Hematopoietic multipotent progenitor cell treated with erythropoietin and hydrocortisone succinate and interleukin-3 and kit ligand, for 8 days (in vitro differentiated cells): ENCODE data around the gene CRYZL1.
A peak's percentile ranks its signal among the peaks of the same experiment; 100 is the strongest.
"Not testable (repeated sequence)": the region's sequence is repeated elsewhere in the genome, so short reads cannot be mapped to it uniquely, and the experiment has no call there.

Experiments
- DNase-seq: peaks from one replicate; pipeline ENCODE4 v3.0.0-alpha.2; 2015

Gene CRYZL1

GRCh38 chr21:33641352-33642026 lies at the start of gene CRYZL1:
Gene CRYZL1, minus strand, starts transcription at chr21:33641741. Its CDS starts 10,190 bp downstream, at chr21:33631551.
- DNase-seq = peak; percentile 100

DNA sequence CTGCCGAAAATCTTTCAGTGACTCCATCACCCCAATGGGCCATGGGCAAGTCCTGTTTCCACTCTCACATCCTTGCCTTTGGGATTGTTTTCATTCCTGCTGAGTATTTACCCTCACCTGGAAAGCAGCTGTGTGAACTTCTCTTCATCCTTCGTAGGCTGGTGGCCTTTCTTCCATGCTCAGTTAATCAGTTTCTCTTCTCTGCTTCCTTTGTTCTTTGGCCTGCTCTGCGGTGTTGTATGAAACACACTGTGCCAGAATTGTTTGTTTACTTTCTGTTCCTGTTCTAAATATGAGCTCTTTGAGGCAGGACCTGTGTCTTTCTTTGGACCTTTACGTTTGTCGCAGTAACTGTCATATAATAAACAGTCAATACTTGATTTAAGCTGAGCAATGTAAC lies 49.3 kb upstream of the CRYZL1 start:
- DNase-seq = no peak

- no peak for DNase-seq
Measured at GRCh38 chr21:33688353-33688752, 46.8 kb upstream of the CRYZL1 start.

GRCh38 chr21:33687634-33688033 lies 46.1 kb upstream of the CRYZL1 start:
- DNase-seq = no peak

- no peak for DNase-seq
Measured at GRCh38 chr21:33686386-33686785, 44.8 kb upstream of the CRYZL1 start.

DNA sequence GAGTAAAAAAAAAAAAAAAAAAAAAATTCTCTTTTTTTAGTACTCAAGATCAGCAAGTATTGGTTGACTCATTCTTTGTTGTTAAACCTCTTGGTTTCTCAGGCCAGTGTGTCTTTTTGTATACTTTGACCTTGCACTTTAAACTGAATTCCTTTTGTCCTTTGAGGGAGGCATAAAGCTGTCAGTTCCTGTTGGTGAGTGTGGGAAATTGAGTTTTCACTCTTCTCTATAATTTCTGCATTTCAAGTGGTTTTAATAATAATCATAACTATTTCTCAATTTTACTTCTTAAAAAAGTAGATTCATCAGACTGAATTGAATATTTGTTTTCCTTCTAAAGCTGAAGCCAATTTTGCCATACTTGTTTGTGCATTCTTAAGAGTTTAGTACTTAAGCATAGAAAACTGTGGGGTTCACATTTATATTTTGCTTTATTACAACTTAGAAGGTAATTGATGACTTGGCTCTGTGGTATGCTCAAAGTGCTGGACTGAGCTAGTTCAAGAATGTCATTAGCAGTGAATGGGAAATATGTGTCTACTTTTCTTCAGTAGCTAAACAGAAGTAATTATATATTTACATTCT lies 44.2 kb upstream of the CRYZL1 start:
- no peak for DNase-seq

GRCh38 chr21:33684923-33685560 lies 43.5 kb upstream of the CRYZL1 start:
- no peak for DNase-seq

GRCh38 chr21:33684068-33684467 lies 42.5 kb upstream of the CRYZL1 start:
- DNase-seq = no peak

DNA sequence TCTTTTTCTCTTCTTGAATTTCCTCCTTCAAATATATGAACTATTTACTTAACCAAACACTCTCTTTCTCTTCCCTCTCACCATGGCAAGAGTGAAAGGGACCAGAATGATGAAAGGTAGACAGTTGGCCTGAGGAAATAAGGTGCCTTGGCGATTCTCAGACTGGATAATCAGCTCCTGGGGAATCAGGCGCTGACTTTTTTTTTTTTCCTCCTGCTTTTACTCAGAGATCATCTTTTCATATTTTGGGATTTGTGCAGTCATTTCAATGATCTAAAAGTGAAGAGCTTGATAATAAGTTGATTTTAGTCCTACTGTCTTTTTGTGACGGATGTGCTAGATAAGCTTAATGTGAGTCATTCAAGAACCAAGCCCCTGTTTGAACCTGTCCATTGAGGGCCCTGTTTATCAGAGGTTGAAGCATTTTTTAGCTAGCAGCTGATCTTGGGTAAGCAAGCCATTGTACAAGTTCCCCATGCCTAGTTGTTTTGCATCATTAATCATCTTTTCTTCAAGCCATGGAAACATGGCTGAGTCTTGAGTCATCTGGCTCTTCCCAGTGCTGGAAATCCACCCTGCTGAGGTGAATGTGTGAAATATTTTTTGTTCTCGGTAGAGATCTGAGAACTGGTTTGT lies 41.6 kb upstream of the CRYZL1 start:
- peak; percentile 21 for DNase-seq

DNA sequence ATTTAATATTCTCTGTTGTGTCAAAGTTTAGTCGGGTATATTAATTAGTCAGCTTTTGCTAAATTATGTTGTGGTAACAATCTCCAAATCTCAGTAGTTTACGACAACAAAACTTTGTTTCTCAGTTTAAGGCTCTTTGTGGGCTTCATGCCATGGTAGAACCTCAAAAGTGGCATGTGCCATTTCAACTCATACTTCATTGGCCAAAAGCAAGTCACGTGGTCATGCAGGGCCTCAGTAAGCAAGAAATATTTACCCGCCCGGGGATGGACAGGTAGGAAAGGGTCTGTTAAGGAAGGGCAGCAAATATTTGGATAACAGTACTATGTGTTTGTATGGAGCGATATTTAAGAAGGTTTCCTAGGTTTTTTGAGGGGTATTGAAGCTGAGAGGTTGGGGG lies 39.3 kb upstream of the CRYZL1 start:
- no peak for DNase-seq

DNA sequence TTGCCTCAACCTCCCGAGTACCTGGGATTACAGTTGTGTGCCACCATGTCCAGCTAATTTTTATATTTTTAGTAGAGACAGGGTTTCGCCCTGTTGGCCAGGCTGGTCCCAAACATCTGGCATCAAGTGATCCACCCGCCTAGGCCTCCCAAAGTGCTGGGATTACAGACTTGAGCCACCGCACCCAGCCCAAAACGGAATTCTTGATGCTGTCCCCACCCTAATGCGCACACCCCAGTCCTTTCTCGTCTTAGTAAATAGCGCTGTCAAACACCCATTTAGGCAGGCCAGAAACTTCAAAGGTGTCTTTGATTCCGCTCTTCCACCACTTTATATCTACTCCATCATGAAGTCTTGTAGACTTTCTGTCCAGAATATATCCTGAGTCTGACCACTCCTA lies 35.9 kb upstream of the CRYZL1 start:
- no peak for DNase-seq

DNA sequence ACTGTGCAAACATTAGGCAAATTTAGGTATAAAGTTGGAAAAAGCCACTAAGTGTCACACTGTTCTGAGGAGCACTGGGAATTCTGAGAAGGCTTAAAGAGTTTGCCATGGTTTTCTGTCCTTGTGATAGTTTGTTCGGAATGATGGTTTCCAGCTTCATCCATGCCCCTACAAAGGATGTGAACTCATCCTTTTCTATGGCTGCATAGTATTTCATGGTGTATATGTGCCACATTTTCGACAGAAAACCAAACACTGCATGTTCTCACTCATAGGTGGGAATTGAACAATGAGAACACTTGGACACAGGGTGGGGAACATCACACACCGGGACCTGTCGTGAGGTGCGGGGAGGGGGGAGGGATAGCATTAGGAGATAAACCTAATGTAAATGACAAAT lies 35.1 kb upstream of the CRYZL1 start:
- not testable (repeated sequence) for DNase-seq

DNA sequence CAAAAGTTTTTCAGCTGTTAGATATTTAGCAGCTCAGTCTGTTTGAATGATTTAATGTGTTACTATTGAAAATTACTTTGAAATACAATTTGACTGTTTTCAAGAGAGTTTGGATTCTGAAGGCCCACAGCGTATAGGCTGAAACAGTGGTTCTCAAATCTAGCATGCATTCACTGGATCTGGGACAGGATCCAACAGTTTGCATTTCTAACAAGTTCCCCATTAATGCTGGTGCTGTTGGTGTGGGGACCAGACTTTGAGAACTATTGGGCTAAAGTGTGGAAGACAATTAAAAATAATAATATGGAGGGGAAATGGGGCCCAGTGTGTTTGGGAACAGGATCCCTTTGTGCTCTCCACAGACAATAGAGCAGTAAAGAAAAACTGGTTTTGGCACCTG lies 32.7 kb upstream of the CRYZL1 start:
- DNase-seq = no peak

DNA sequence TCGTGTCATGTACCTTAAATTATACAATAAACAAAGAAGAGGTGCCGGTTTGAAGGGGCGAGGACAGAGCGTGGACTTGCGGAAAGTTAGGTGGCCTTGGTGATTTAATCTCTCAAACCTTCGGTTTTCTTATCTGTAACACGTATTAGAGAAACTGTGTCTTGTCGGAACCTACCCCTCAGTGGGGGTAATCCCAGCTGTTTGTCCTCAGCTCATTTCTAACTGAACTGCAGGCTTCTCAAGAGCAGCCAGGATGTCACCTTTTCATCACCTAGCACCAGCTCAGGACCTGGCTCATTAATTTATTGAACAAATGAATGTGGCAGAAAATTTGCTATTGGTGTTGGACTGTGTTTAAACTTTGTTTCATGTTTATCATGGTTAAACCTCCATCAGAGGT lies 31.9 kb upstream of the CRYZL1 start:
- no peak for DNase-seq

DNA sequence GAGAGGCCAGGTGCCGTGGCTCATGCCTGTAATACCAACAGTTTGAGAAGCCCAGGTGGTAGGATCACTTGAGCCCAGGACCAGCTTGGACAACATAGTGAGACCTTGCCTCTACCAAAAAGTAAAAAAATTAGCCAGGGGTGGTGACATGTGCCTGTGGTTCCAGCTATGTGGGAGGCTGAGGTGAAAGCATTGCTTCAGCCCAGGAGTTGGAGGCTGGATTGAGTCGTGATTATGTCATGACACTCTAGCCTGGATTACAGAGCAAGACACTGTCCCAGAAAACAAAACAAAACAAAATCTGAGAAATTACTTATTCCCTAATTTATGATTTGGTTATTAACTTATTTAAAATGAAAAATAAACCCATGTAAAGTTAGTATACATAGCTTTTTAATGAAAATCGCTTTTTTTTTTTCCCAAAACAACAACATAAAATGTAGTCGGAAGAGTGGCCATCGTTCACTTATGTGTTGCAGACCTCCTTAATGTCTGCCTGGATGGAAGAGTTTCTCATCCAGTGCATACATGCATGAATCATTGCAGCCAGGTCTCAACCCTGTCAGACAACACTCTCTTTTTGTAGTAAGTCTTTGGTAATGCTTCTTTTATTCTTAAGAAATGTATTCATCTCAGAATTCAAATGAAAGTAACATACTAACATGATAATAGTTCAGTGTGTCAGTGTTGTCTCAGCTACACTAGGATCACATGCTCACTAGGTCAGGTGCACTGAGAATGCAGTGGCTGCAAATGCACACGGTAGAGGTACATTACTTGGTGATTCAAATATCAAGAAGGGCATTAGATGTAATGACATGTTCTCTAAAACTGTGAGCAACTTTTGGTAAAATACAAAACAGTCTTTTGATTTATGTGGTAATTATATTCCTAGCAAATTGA lies 28.8 kb upstream of the CRYZL1 start:
- DNase-seq = no peak

DNA sequence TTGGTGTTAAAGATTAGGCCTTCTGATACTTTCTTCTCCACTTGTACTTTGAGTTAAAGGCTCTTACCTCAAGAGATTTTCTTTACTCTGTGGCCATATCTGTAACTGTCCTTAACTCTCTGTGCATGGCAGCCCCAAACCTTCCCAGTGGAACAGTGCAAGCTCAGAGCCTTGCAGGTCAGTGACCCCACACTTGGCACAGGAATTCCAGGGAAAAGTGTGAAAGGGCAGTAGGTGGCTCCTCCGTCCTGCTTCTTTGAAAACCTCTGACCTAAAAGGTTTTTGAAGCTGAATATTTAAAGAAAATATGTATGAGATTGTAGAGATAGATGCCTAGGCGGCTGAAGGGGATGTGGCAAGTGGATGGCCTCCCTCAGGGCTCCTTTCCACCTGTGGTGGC lies 27.1 kb upstream of the CRYZL1 start:
- DNase-seq = no peak

DNA sequence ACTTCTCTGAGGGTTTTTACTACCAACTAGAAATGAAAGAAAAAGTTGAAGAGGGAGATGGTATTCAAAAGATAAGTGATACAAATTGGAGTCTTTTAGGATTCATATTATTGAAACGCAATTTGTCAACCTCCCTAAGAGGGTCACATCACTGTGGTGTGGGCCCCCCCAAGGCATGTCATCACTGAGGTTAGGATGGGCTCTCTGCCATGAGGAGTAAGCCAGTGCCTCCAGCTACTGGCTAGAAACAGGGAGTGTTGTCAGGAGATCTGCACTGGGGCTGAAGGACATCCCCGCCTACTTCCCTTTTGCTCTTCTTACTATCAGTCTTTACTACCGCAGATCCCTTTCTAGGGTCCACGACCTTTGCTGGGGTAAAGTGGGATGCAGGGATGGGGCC lies 26.6 kb upstream of the CRYZL1 start:
- no peak for DNase-seq

GRCh38 chr21:33667636-33668035 lies 26.1 kb upstream of the CRYZL1 start:
- no peak for DNase-seq

DNA sequence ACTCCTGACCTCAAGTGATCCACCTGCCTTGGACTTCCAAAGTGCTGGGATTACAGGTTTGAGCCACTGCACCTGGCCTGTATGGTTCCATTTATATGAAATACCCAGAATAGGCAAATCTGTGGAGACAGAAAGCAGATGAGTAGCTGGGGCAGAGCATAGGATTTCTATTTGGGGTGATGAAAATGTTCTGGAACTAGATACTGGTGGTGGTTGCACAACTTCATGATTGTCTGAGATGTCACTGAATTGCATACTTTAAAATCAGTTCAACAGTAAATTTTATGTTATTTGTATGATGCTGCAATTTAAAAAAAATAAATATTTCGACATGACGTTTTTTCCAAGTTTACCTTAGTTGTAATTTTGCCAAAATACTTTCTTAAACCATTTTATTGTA lies 24.6 kb upstream of the CRYZL1 start:
- DNase-seq = no peak

GRCh38 chr21:33664135-33664534 lies 22.6 kb upstream of the CRYZL1 start:
- no peak for DNase-seq

- no peak for DNase-seq
Measured at GRCh38 chr21:33663241-33663640, 21.7 kb upstream of the CRYZL1 start.

DNA sequence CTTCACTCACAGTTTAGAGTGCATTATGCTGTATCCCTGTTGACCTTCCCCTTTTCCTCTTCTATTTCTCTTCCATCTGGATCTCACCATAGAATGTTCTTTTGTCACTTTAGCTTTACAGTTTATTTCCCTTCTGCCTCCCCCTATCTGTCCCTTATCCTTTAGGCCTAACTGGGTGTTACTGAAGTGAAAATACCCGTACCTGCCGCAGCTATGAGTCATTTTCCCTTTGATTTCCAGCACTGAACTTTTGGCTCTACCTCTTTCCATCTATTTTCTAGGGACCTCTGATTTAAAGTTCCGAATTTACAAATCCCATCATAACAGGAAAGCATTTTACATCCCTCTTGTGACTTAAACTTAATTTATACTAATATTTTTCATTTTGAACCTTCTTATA lies 20.5 kb upstream of the CRYZL1 start:
- no peak for DNase-seq

- no peak for DNase-seq
Measured at GRCh38 chr21:33661146-33661545, 19.6 kb upstream of the CRYZL1 start.
